ENCODE results near the gene CROCC2. TPM values are rescaled to one million over a fixed set of nuclear protein-coding genes. Genes with fewer than 3 reads are reported as not detected.

CROCC2 gene
- total and polyA plus RNA-seq, 10 of the 15 experiments (the other 5 are each of a cell fraction or from before 2014, with no cell fraction given), result not detected

DNA sequence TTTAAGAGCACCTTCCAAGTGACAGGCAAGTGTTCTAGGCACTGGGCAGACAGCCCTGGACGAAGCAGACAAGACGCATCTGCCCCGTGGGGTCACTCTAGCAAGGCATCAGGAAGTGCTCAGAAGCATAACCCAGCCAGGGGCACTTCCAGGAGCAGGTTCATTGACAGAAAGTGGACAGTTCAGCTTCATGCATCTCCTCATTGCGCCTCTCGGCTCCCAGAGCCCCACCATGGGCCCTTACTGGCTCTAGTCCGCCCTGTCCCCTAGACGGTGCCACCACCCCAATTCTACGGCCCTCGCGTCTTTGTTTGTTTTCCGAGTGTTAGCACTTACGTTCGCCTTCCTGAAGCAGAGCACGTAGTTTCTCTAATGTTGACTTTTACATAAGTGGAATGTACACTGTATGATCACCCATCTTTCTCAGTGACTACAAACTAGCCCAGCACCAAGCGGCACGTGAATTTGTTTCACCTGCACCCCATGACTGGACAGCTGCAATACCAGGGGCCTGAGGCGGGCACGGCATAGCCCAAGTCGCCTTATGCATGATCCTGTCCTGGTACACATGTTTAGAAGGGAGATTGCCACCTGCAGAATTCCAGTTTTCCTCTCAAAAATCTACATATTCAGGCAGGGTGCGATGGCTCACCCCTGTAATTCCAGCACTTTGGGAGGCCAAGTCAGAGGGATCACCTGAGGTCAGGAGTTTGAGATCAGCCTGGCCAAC is 125.5 kb downstream of the CROCC2 start (continued):
- no peak for TF ChIP-seq IKZF1 (conservative IDR thresholded peaks at IDR 0.05)

DNA sequence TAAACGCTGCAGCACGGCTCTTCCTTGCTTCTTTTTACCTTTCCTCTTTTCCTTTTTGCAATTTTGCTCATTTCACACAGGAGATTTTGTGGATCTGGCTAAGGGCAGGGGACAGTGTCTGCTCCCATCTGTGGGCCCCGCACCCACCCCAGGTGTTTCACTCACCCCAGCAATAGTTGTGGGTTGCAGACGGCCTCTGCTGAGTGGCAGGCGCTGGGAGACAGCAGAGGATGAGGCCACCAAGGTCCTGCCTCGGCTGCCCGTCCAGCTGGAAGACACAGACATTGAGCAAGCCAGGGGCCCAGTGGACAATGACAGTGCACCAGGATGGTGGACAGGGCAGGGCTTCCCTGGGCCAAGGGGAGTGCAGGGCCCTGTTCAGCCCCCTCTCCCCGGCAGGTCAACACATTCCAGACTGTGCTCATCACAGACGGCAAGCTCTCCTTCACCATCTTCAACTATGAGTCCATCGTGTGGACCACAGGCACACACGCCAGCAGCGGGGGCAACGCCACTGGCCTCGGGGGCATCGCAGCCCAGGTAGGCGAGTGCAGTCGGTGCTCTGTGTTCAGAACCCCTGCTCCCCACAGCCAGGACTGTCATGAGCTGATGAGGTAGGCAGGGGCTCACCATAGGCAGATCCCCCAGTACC is 127.3 kb downstream of the CROCC2 start:
- CTCF ChIA-PET, result no interaction called here
- in situ Hi-C loops (cut with MboI) (no loop called here), intact Hi-C loops (cut with micrococcal nuclease; ENCODE audit: unreplicated experiment) (no loop called here)
- SMC1A ChIA-PET (ENCODE audit: uncharacterized antibody, unreplicated experiment), result no interaction called here
- POLR2A ChIA-PET, result no interaction called here
- WGBS (ENCODE audit: insufficient coverage, insufficient replicate concordance, low lambda C conversion rate, missing lambda C conversion rate), result 81% methylated on average over 17 of the region's 17 CpGs
- Histone ChIP-seq H3K36me3 (ENCODE audit: control insufficient read depth in 2 of 2, insufficient read depth in 2 of 2, low read length in 1 of 2) (no peaks in the 10 kb centered on the region), H4K20me1 (ENCODE audit: control insufficient read depth, insufficient read depth) (no peaks in the 10 kb centered on the region), H3K4me1 (ENCODE audit: control insufficient read depth, insufficient read depth, low read length) (peaks cover 24% of the 10 kb centered on the region), H3K9me3 (replicated peaks; ENCODE audit: control insufficient read depth, insufficient read depth, low read length) (no peaks in the 10 kb centered on the region), H3K4me2 (ENCODE audit: control insufficient read depth, insufficient read depth) (no peak overlapping the region), H2AFZ (ENCODE audit: control insufficient read depth, low read depth, low read length) (no peak overlapping the region), H3K27ac (ENCODE audit: control insufficient read depth, insufficient read depth) (no peak overlapping the region), H3K79me2 (ENCODE audit: control insufficient read depth, insufficient read depth, low read length) (no peaks in the 10 kb centered on the region), H3K27me3 (replicated peaks in 1 of 2; ENCODE audit: control insufficient read depth in 2 of 2, insufficient read depth in 2 of 2, low read length in 1 of 2) (peaks cover 0 to 2% of the 10 kb centered on the region in 2 experiments; a peak in 1 of 4 replicates), H3K9ac (ENCODE audit: control insufficient read depth, insufficient read depth, low read length) (no peak overlapping the region), H3K4me3 (no peak overlapping the region)
- BruUV-seq (replicated peaks), result no TSS peak
- ATAC-seq (no peak), FAIRE-seq (no peak), DNase-seq (ENCODE audit: low read depth, low spot score) (no peak)
- RAD21 ChIA-PET (ENCODE audit: unreplicated experiment), result no interaction called here
- TF ChIP-seq HCFC1 (IDR thresholded peaks at IDR 0.05; ENCODE audit: low read length) (no peak), POLR2AphosphoS2 (IDR thresholded peaks at IDR 0.05; ENCODE audit: low read depth, low read length) (no peak), ATF7 (IDR thresholded peaks at IDR 0.05; ENCODE audit: low read depth) (no peak), RB1 (IDR thresholded peaks at IDR 0.05; ENCODE audit: borderline replicate concordance) (no peak), STAT1 (conservative IDR thresholded peaks at IDR 0.05) (no peak), RCOR1 (conservative IDR thresholded peaks at IDR 0.05; ENCODE audit: low read depth, low read length) (no peak), BACH1 (IDR thresholded peaks at IDR 0.05; ENCODE audit: borderline replicate concordance) (no peak), CREB1 (IDR thresholded peaks at IDR 0.05; ENCODE audit: low read depth) (no peak)
- TF ChIP-seq, protein P1, sequence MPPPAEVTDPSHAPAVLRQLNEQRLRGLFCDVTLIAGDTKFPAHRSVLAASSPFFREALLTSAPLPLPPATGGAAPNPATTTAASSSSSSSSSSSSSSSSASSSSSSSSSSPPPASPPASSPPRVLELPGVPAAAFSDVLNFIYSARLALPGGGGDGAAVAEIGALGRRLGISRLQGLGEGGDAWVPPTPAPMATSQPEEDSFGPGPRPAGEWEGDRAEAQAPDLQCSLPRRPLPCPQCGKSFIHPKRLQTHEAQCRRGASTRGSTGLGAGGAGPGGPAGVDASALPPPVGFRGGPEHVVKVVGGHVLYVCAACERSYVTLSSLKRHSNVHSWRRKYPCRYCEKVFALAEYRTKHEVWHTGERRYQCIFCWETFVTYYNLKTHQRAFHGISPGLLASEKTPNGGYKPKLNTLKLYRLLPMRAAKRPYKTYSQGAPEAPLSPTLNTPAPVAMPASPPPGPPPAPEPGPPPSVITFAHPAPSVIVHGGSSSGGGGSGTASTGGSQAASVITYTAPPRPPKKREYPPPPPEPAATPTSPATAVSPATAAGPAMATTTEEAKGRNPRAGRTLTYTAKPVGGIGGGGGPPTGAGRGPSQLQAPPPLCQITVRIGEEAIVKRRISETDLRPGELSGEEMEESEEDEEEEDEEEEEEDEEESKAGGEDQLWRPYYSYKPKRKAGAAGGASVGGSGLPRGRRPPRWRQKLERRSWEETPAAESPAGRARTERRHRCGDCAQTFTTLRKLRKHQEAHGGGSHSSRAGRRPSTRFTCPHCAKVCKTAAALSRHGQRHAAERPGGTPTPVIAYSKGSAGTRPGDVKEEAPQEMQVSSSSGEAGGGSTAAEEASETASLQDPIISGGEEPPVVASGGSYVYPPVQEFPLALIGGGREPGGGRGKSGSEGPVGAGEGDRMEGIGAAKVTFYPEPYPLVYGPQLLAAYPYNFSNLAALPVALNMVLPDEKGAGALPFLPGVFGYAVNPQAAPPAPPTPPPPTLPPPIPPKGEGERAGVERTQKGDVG (CRISPR knock-in tag; IDR thresholded peaks at IDR 0.05), result no peak
- TF ChIP-seq, protein P2, sequence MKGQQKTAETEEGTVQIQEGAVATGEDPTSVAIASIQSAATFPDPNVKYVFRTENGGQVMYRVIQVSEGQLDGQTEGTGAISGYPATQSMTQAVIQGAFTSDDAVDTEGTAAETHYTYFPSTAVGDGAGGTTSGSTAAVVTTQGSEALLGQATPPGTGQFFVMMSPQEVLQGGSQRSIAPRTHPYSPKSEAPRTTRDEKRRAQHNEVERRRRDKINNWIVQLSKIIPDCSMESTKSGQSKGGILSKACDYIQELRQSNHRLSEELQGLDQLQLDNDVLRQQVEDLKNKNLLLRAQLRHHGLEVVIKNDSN (IDR thresholded peaks at IDR 0.05; ENCODE audit: borderline replicate concordance, extremely low read length, insufficient read depth, low read depth, low read length), result no peak

Measured in GM12878 (cell line).